GM23248 (cell line): Measurements from ENCODE around the gene ANKRD40.

Experiments used
- EZH2 ChIP-seq: fragments of 200-600 bp; sonication (generic); IDR thresholded peaks from 2 replicates; pipeline ENCODE4 v1.6.1; 2018; ENCODE audit warnings: antibody characterized with exemption, mild to moderate bottlenecking; ENCODE audit not compliant: insufficient read depth, poor library complexity, severe bottlenecking
- EZH2phosphoT487 ChIP-seq: fragments of 200-600 bp; sonication (generic); IDR thresholded peaks from 2 replicates; pipeline ENCODE4 v1.6.1; 2018; ENCODE audit warnings: antibody characterized with exemption, moderate library complexity, mild to moderate bottlenecking, low read depth; ENCODE audit not compliant: insufficient read depth

GRCh38 chr17:50697062-50697461 lies 10.7 kb downstream of the ANKRD40 start:
- TF ChIP-seq EZH2 (no peak), EZH2phosphoT487 (no peak)
